ENCODE data around the gene ESR1.

GRCh38 chr6:152091201-152091600 lies 283.7 kb downstream of the ESR1 start:
- TF ChIP-seq EP300 (IDR thresholded peaks at IDR 0.05) (no peak), CTCF (IDR thresholded peaks at IDR 0.05) (no peak), POLR2A (IDR thresholded peaks at IDR 0.05) (no peak)
